Lung (tissue), 12 donors: ENCODE results near the gene ALK. TPM values are rescaled to one million over a fixed set of nuclear protein-coding genes. Genes with fewer than 3 reads are reported as not detected.

ENCODE experiments used
- ATAC-seq: fragments of 200-7000 bp; cut with Tn5 transposase; one replicate; pipeline ENCODE4 v1.9.1; 2020; ENCODE audit warnings: moderate number of reproducible peaks; ENCODE audit not compliant: insufficient read depth, low FRiP score
- DNase-seq, 3 donors: peaks; one replicate each; pipeline ENCODE4 v3.0.0-alpha.2; 2013 to 2017
- H3K27ac ChIP-seq, 2 donors: one replicate each; pipeline ENCODE4 v1.5.1; 2013; ENCODE audit warnings: mild to moderate bottlenecking in 2 of 2, moderate library complexity in 2 of 2, control low read depth in 1 of 2, inconsistent platforms in 1 of 2, low read depth in 1 of 2, low read length in 1 of 2
- H3K27me3 ChIP-seq, 3 donors: one replicate each; pipeline ENCODE4 v1.5.1; 2013; ENCODE audit warnings: low read length in 2 of 3; ENCODE audit not compliant: control insufficient read depth in 3 of 3, insufficient read depth in 3 of 3
- H3K36me3 ChIP-seq, 4 donors: one replicate each; pipeline ENCODE4 v1.5.1; 2013; ENCODE audit warnings: low read length in 4 of 4, mild to moderate bottlenecking in 1 of 4, moderate library complexity in 1 of 4; ENCODE audit not compliant: control insufficient read depth in 4 of 4, insufficient read depth in 4 of 4
- H3K4me1 ChIP-seq, 5 donors: one replicate each; pipeline ENCODE4 v1.5.1; 2013; ENCODE audit warnings: low read length in 5 of 5, mild to moderate bottlenecking in 2 of 5, moderate library complexity in 1 of 5; ENCODE audit not compliant: control insufficient read depth in 5 of 5, insufficient read depth in 5 of 5
- H3K4me3 ChIP-seq: one replicate; pipeline ENCODE4 v1.5.1; 2013; ENCODE audit warnings: mild to moderate bottlenecking, control low read depth, moderate library complexity
- H3K9ac ChIP-seq, 2 donors: one replicate each; pipeline ENCODE4 v1.5.1; 2013; ENCODE audit warnings: low read length in 2 of 2, control low read depth in 1 of 2; ENCODE audit not compliant: insufficient read depth in 1 of 2
- H3K9me3 ChIP-seq, 4 donors: one replicate each; pipeline ENCODE4 v1.5.1; 2013; ENCODE audit warnings: low read length in 3 of 4, mild to moderate bottlenecking in 1 of 4, moderate library complexity in 1 of 4; ENCODE audit not compliant: control insufficient read depth in 4 of 4, insufficient read depth in 3 of 4
- CTCF ChIP-seq: IDR thresholded peaks from 2 replicates; pipeline ENCODE4 v1.5.1; 2012; ENCODE audit warnings: mild to moderate bottlenecking; ENCODE audit errors: control extremely low read depth, extremely low read depth
- WGBS, 2 donors: extraction: QIAGEN DNeasy Blood & Tissue Kit; methylation state at CpG; one replicate each; pipeline ENCODE4 v1.1.7; 2013; 5-methylcytosine and 5-hydroxymethylcytosine counted together
- polyA plus RNA-seq, 2 donors: library from polyadenylated mRNA; stranded (reverse); fragments of 200-250 nt; gene quantifications; one replicate each; pipeline ENCODE4 v1.2.1, GENCODE V29; 2013
- total RNA-seq, 2 donors: library from RNA; depleted of rRNA in 1 of 2; stranded (reverse); fragments of >200 nt in 1 of 2; gene quantifications; one replicate each; pipeline ENCODE4 v1.2.1, GENCODE V29; 2014 to 2021
- donor health status: control.
- donor health status: control.
- donor health status: Bipolar disorder and iron deficiency.
- donor health status: healthy.
- donor health status: DM: yes; HTN: yes; CAD: no.

ALK gene
- total and polyA plus RNA-seq, 4 donors: 0.09 to 0.25 (median 0.10) TPM; not detected in 1

- no peak for DNase-seq
- WGBS, 2 donors: 84 to 97% methylated on average over 1 of the region's 1 CpG
These were observed 337.7 kb downstream of the ALK start for GRCh38 chr2:29583548-29584156.

GRCh38 chr2:29583104-29583503, 338.3 kb downstream of the ALK start:
- Histone ChIP-seq H3K27ac (no peak overlapping the region), H3K4me3 (no peak overlapping the region), H3K27me3 (no peaks in the 10 kb centered on the region), H3K9me3 (no peaks in the 10 kb centered on the region), H3K9ac (no peak overlapping the region), H3K4me1 (no peaks in the 10 kb centered on the region), H3K36me3 (no peaks in the 10 kb centered on the region)
- WGBS, 2 donors: 73 to 78% methylated on average over 1 of the region's 1 CpG
- TF ChIP-seq CTCF: no peak
- no peak for ATAC-seq
- no peak for DNase-seq

More at GRCh38 chr2:29583548-29584156, 337.7 kb downstream of the ALK start:
- H3K27ac ChIP-seq: no peak overlapping the region
- no peaks in the 10 kb centered on the region for H3K27me3 ChIP-seq
- no peak for TF ChIP-seq CTCF
- H3K4me3 ChIP-seq: no peak overlapping the region
- H3K36me3 ChIP-seq: no peaks in the 10 kb centered on the region
- no peaks in the 10 kb centered on the region for H3K9me3 ChIP-seq
- ATAC-seq: no peak
- H3K9ac ChIP-seq: no peak overlapping the region
- H3K4me1 ChIP-seq: no peaks in the 10 kb centered on the region

- 81% methylated on average over 2 of the region's 2 CpGs for WGBS, 2 donors
- TF ChIP-seq CTCF: no peak
- no peak for DNase-seq
- no peak overlapping the region for H3K9ac ChIP-seq
- no peaks in the 10 kb centered on the region for H3K9me3 ChIP-seq
- H3K27ac ChIP-seq: no peak overlapping the region
- H3K27me3 ChIP-seq: no peaks in the 10 kb centered on the region
- ATAC-seq: no peak
- no peaks in the 10 kb centered on the region for H3K36me3 ChIP-seq
- no peak overlapping the region for H3K4me3 ChIP-seq
- no peaks in the 10 kb centered on the region for H3K4me1 ChIP-seq
These were observed 339.3 kb downstream of the ALK start for GRCh38 chr2:29582062-29582461.

- no peak for TF ChIP-seq CTCF
- Histone ChIP-seq H3K9me3 (no peaks in the 10 kb centered on the region), H3K36me3 (no peaks in the 10 kb centered on the region), H3K4me3 (no peak overlapping the region), H3K9ac (no peak overlapping the region), H3K27me3 (no peaks in the 10 kb centered on the region), H3K27ac (no peak overlapping the region), H3K4me1 (no peaks in the 10 kb centered on the region)
- no peak for ATAC-seq
- WGBS, 2 donors: 92 to 95% methylated on average over 11 of the region's 11 CpGs
- DNase-seq: no peak
These were observed 341.2 kb downstream of the ALK start for GRCh38 chr2:29580223-29580622.
